Smooth muscle cell (in vitro differentiated cells): ENCODE results near the gene OGFOD3. TPM values are rescaled to one million over a fixed set of nuclear protein-coding genes. Genes with fewer than 3 reads are reported as not detected.
"Not testable (repeated sequence)": the region's sequence is repeated elsewhere in the genome, so short reads cannot be mapped to it uniquely, and the experiment has no call there.

Experiments
- DNase-seq: peaks from one replicate; lab custom pipeline; 2025; ENCODE audit not compliant: unreplicated experiment; lab: John Stamatoyannopoulos, UW
- H2AFZ ChIP-seq: fragments of 200-600 bp; sonication (generic); 2 replicates; pipeline ENCODE4 v1.6.0; 2016; ENCODE audit warnings: antibody characterized with exemption, low read depth, mild to moderate bottlenecking
- H3F3A ChIP-seq: fragments of 200-600 bp; sonication (generic); 2 replicates; pipeline ENCODE4 v1.6.0; 2017; ENCODE audit warnings: antibody characterized with exemption, low read depth
- H3K27ac ChIP-seq: fragments of 200-600 bp; sonication (generic); 2 replicates; pipeline ENCODE4 v1.5.1; 2016; ENCODE audit warnings: low read depth, mild to moderate bottlenecking
- H3K27me3 ChIP-seq: fragments of 200-600 bp; sonication (generic); 2 replicates; pipeline ENCODE4 v1.6.1; 2016; ENCODE audit warnings: low read depth, mild to moderate bottlenecking
- H3K36me3 ChIP-seq: fragments of 200-600 bp; sonication (generic); 2 replicates; pipeline ENCODE4 v1.5.1; 2016; ENCODE audit warnings: low read depth
- H3K4me1 ChIP-seq: fragments of 200-600 bp; sonication (generic); 2 replicates; pipeline ENCODE4 v1.5.1; 2016; ENCODE audit warnings: low read depth
- H3K4me2 ChIP-seq: fragments of 200-600 bp; sonication (generic); 2 replicates; pipeline ENCODE4 v1.6.0; 2016; ENCODE audit warnings: mild to moderate bottlenecking
- H3K4me3 ChIP-seq: fragments of 200-600 bp; sonication (generic); 2 replicates; pipeline ENCODE4 v1.5.1; 2016; ENCODE audit warnings: mild to moderate bottlenecking
- H3K79me2 ChIP-seq: fragments of 200-600 bp; sonication (generic); 2 replicates; pipeline ENCODE4 v1.6.0; 2016; ENCODE audit warnings: low read depth, mild to moderate bottlenecking
- H3K9ac ChIP-seq: fragments of 200-600 bp; sonication (generic); 2 replicates; pipeline ENCODE4 v1.6.0; 2016; ENCODE audit warnings: low read depth
- H3K9me3 ChIP-seq: fragments of 200-600 bp; sonication (generic); replicated peaks from 2 replicates; pipeline ENCODE4 v1.5.1; 2016; ENCODE audit warnings: low read depth
- H4K20me1 ChIP-seq: fragments of 200-600 bp; sonication (generic); 2 replicates; pipeline ENCODE4 v1.6.0; 2016; ENCODE audit warnings: low read depth
- CTCF ChIP-seq: fragments of 200-600 bp; sonication (generic); IDR thresholded peaks from 2 replicates; pipeline ENCODE4 v1.5.1; 2017; ENCODE audit warnings: borderline replicate concordance, mild to moderate bottlenecking, antibody characterized with exemption; ENCODE audit not compliant: insufficient read depth, poor library complexity, severe bottlenecking
- WGBS: methylation state at CpG from one replicate; pipeline ENCODE4 v1.1.7; 2016; ENCODE audit warnings: low lambda C conversion rate; 5-methylcytosine and 5-hydroxymethylcytosine counted together
- polyA plus RNA-seq: library from polyadenylated mRNA; unstranded; fragments of >200 nt; fragmentation: Nextera tagmentation; extraction: Ambion mirVana; gene quantifications from 2 replicates; pipeline ENCODE4 v1.2.1, GENCODE V29; 2016
- total RNA-seq: library from RNA; depleted of rRNA; stranded (reverse); fragments of >200 nt; gene quantifications from 2 replicates; pipeline ENCODE4 v1.2.3, GENCODE V29; 2014

Gene OGFOD3
- total and polyA plus RNA-seq, 2 experiments from 2014 or later, result 10.5 to 30.4 TPM

- TF ChIP-seq CTCF, result no peak
- WGBS, result 97% methylated on average over 26 of the region's 29 CpGs
- H3K27ac ChIP-seq, result no peak overlapping the region
Observed at GRCh38 chr17:82412535-82413520, 5.6 kb downstream of the OGFOD3 start.

GRCh38 chr17:82412081-82412480 is 6.3 kb downstream of the OGFOD3 start:
- DNase-seq, H3K36me3 ChIP-seq, H3K79me2 ChIP-seq, H3K4me1 ChIP-seq, H3K9me3 ChIP-seq, H2AFZ ChIP-seq, H3K4me3 ChIP-seq, H3K27ac ChIP-seq, H3K27me3 ChIP-seq, H3K9ac ChIP-seq, H3K4me2 ChIP-seq, H3F3A ChIP-seq: not testable (repeated sequence)
- WGBS, result 90% methylated on average over 12 of the region's 16 CpGs
- H4K20me1 ChIP-seq, result peaks cover 51% of the 10 kb centered on the region

More at GRCh38 chr17:82412535-82413520, 5.6 kb downstream of the OGFOD3 start:
- Histone ChIP-seq H3K9me3 (no peaks in the 10 kb centered on the region), H3K79me2 (no peaks in the 10 kb centered on the region), H4K20me1 (peaks cover 58% of the 10 kb centered on the region), H3K4me3 (no peak overlapping the region), H3K27me3 (no peaks in the 10 kb centered on the region), H2AFZ (no peak overlapping the region), H3K4me1 (peaks cover 2% of the 10 kb centered on the region), H3K36me3 (no peaks in the 10 kb centered on the region), H3K9ac (no peak overlapping the region), H3K4me2 (no peak overlapping the region), H3F3A (no peaks in the 10 kb centered on the region)
- DNase-seq, result no peak

DNA sequence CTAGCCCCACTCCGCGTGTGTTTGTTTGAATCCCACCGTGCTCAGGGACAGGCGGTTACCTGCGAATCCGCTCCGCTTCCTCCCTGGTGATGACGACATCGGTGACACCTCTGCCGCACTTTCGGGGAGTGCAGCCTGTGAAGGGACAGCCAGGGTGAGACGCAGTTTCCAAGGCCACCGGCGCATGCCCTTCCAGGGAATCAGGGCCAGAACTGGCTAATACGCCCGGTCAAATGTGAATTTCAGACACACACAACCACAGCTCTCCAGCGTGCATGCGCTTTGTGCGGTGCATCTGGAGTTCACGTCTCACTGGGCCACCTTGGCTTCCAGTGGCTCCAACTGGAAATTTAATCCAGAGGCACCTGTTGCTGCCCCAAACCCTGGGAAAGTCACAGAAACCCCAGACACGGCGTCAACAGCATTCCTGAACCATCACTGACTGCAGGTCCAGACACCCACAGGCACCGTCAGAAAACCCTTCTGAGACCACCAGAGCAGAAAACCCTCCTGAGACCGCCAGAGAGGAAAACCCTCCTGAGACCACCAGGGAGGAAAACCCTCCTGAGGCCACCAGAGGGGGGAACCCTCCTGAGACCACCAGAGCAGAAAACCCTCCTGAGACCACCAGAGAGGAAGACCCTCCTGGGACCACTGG is 6.9 kb downstream of the OGFOD3 start:
- Histone ChIP-seq H2AFZ (no peak overlapping the region), H3K36me3 (no peaks in the 10 kb centered on the region), H3K27ac (no peak overlapping the region), H3K9ac (no peak overlapping the region), H3K79me2 (no peaks in the 10 kb centered on the region), H3K9me3 (no peaks in the 10 kb centered on the region), H3K27me3 (no peaks in the 10 kb centered on the region), H4K20me1 (peaks cover 45% of the 10 kb centered on the region), H3K4me2 (no peak overlapping the region), H3K4me1 (no peaks in the 10 kb centered on the region), H3F3A (no peaks in the 10 kb centered on the region), H3K4me3 (no peak overlapping the region)
- TF ChIP-seq CTCF, result no peak
- no peak for DNase-seq
- 97% methylated on average over 24 of the region's 24 CpGs for WGBS

DNA sequence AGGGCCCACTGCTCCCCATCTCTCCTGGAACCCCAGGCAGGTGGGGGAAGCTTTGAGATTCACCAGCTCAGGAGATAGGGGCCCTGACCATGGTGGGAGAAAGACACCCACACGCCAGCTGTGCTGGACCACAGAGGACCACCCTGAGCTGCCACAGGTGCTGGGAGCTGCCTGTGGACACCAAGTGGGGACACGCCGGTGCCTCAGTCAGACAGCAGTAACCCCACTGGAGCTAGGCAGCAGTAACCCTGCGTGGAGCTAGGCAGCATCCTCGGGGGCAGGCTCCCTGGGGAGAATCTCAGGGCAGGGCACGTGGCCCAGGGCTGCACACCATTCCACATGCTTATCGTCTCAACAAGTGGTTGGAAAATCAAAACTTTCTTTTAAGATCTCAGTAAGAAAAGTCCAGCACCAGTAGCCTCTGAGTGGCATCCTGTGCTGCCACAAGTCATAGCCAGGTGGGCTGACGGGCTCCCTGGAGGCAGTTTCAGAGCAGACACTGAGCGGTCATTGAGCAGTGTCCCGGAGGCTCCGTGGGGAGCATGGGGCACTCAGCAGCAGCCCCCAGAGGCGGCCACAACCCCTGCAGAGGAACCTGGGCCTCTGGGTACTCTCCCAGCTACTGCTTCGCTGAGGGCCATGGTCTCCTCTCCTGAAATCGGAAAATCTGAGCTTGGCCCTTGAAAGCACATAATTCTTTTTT is 8.2 kb downstream of the OGFOD3 start:
- Histone ChIP-seq H3K27me3 (no peaks in the 10 kb centered on the region), H3K4me2 (no peak overlapping the region), H3K79me2 (no peaks in the 10 kb centered on the region), H4K20me1 (peaks cover 32% of the 10 kb centered on the region), H3K36me3 (no peaks in the 10 kb centered on the region), H3F3A (no peaks in the 10 kb centered on the region), H3K27ac (no peak overlapping the region), H2AFZ (no peak overlapping the region), H3K4me3 (no peak overlapping the region), H3K4me1 (no peaks in the 10 kb centered on the region), H3K9me3 (no peaks in the 10 kb centered on the region), H3K9ac (no peak overlapping the region)
- no peak for TF ChIP-seq CTCF
- no peak for DNase-seq
- WGBS, result 92% methylated on average over 14 of the region's 14 CpGs
